Spleen (tissue), 11 donors: ENCODE results near the gene BOLL. TPM values are rescaled to one million over a fixed set of nuclear protein-coding genes. Genes with fewer than 3 reads are reported as not detected.

Experiments
- DNase-seq: peaks from one replicate; pipeline ENCODE4 v3.0.0-alpha.2; 2020
- H3K27ac ChIP-seq, 8 donors: fragments of 200-600 bp; sonication (generic) in 7 of 8; 1 replicate in 4 of 8; 2 replicates in 4 of 8; pipeline versions ENCODE4 v1.5.0 to v1.8.0; 2016 to 2021; ENCODE audit warnings: inconsistent platforms in 4 of 8, mild to moderate bottlenecking in 4 of 8, moderate library complexity in 1 of 8
- H3K27me3 ChIP-seq, 7 donors: fragments of 200-600 bp; sonication (generic) in 6 of 7; replicated peaks in 1 of 7; 1 replicate in 4 of 7; 2 replicates in 3 of 7; pipeline versions ENCODE4 v1.5.0 to v1.8.0; 2016 to 2021; ENCODE audit warnings: inconsistent platforms in 3 of 7, mild to moderate bottlenecking in 1 of 7
- H3K36me3 ChIP-seq, 6 donors: fragments of 200-600 bp; sonication (generic) in 5 of 6; 1 replicate in 4 of 6; 2 replicates in 2 of 6; pipeline versions ENCODE4 v1.5.0 to v1.8.0; 2016 to 2021; ENCODE audit warnings: inconsistent platforms in 2 of 6
- H3K4me1 ChIP-seq, 6 donors: fragments of 200-600 bp; sonication (generic) in 5 of 6; 1 replicate in 3 of 6; 2 replicates in 3 of 6; pipeline versions ENCODE4 v1.5.0 to v1.8.0; 2016 to 2021; ENCODE audit warnings: inconsistent platforms in 3 of 6
- H3K4me3 ChIP-seq, 8 donors: fragments of 200-600 bp; sonication (generic) in 7 of 8; 1 replicate in 4 of 8; 2 replicates in 4 of 8; pipeline versions ENCODE4 v1.5.0 to v1.8.0; 2016 to 2021; ENCODE audit warnings: inconsistent platforms in 4 of 8, mild to moderate bottlenecking in 4 of 8, moderate library complexity in 2 of 8
- H3K9me3 ChIP-seq, 8 donors: fragments of 200-600 bp; sonication (generic) in 7 of 8; 1 replicate in 4 of 8; 2 replicates in 4 of 8; pipeline versions ENCODE4 v1.5.0 to v1.8.0; 2016 to 2021; ENCODE audit warnings: inconsistent platforms in 4 of 8
- POLR2A ChIP-seq, 3 donors: fragments of 450-650 bp; IDR thresholded peaks; one replicate each; pipeline ENCODE4 v1.5.1; 2017; ENCODE audit warnings: antibody characterized with exemption in 3 of 3, mild to moderate bottlenecking in 1 of 3
- POLR2AphosphoS5 ChIP-seq, 3 donors: sonication (generic); formaldehyde crosslinking; IDR thresholded peaks; one replicate each; pipeline ENCODE4 v1.5.1; 2017; ENCODE audit warnings: antibody characterized with exemption in 3 of 3
- WGBS, 5 donors: extraction: QIAGEN DNeasy Blood & Tissue Kit in 3 of 5; methylation state at CpG; one replicate each; pipeline versions ENCODE4 v1.1.5 to v1.1.7; 2013 to 2018; 5-methylcytosine and 5-hydroxymethylcytosine counted together
- intact Hi-C: fragments of 100-400 bp; cut with DNase I; formaldehyde crosslinking; loops from one replicate; pipeline ENCODE4 v1.15.0; 2023; ENCODE audit warnings: low total_unique reads
- polyA plus RNA-seq, 3 donors: library from polyadenylated mRNA; stranded (reverse); fragments of 200-250 nt; gene quantifications; one replicate each; pipeline ENCODE4 v1.2.1, GENCODE V29; 2013
- total RNA-seq, 7 donors: library from RNA; depleted of rRNA in 3 of 7; stranded (reverse); fragments of >200 nt in 3 of 7; fragmentation: NEBNext Ultra II Directional in 4 of 7; extraction: Animal tissue kit (Norgen Biotek cat#: 25700) in 4 of 7; gene quantifications; one replicate each; pipeline versions ENCODE4 v1.1.0 to v1.2.1, GENCODE V29; 2016 to 2021
- TF ChIP-seq, protein P1 (sequence below), 11 experiments: fragments of 200-600 bp in 7 of 11; fragments of 450-650 bp in 4 of 11; sonication (generic) in 4 of 11; IDR thresholded peaks in 8 of 11; conservative IDR thresholded peaks in 3 of 11; 1 replicate in 7 of 11; 2 replicates in 4 of 11; pipeline versions ENCODE4 v1.4.0 to v1.8.0; 2016 to 2021; ENCODE audit warnings: antibody characterized with exemption in 11 of 11, inconsistent platforms in 4 of 11, mild to moderate bottlenecking in 1 of 11
- donor health status: healthy with polysubstance abuse.
- donor health status: DM: no; HTN: no; CAD: no; lungs with moderate emphysema.
- donor health status: DM: no; HTN: no; CAD: no.
- donor health status: Bipolar disorder and iron deficiency.
- donor health status: healthy.
- donor health status: DM: no; HTN: no; CAD: no.
- donor health status: DM: yes; HTN: yes; CAD: no.

Gene BOLL
- total and polyA plus RNA-seq, 10 donors = not detected

- H3K27me3 ChIP-seq = no peaks in the 10 kb centered on the region
- no peaks in the 10 kb centered on the region for H3K36me3 ChIP-seq
- TF ChIP-seq, protein P1, sequence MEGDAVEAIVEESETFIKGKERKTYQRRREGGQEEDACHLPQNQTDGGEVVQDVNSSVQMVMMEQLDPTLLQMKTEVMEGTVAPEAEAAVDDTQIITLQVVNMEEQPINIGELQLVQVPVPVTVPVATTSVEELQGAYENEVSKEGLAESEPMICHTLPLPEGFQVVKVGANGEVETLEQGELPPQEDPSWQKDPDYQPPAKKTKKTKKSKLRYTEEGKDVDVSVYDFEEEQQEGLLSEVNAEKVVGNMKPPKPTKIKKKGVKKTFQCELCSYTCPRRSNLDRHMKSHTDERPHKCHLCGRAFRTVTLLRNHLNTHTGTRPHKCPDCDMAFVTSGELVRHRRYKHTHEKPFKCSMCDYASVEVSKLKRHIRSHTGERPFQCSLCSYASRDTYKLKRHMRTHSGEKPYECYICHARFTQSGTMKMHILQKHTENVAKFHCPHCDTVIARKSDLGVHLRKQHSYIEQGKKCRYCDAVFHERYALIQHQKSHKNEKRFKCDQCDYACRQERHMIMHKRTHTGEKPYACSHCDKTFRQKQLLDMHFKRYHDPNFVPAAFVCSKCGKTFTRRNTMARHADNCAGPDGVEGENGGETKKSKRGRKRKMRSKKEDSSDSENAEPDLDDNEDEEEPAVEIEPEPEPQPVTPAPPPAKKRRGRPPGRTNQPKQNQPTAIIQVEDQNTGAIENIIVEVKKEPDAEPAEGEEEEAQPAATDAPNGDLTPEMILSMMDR (IDR thresholded peaks at IDR 0.05 in 8 of 11, conservative IDR thresholded peaks at IDR 0.05 in 3 of 11) = no peak
- TF ChIP-seq POLR2A (IDR thresholded peaks at IDR 0.05) (no peak), POLR2AphosphoS5 (IDR thresholded peaks at IDR 0.05) (no peak)
- H3K4me3 ChIP-seq = no peak overlapping the region
- no peak for DNase-seq
- no peaks in the 10 kb centered on the region for H3K4me1 ChIP-seq
- H3K27ac ChIP-seq = no peak overlapping the region
- intact Hi-C loops = no loop called here
- H3K9me3 ChIP-seq = no peaks in the 10 kb centered on the region
Measured at GRCh38 chr2:197727011-197727410, 58.1 kb downstream of the BOLL start.

- no peaks in the 10 kb centered on the region for H3K27me3 ChIP-seq
- TF ChIP-seq POLR2A (IDR thresholded peaks at IDR 0.05) (no peak), POLR2AphosphoS5 (IDR thresholded peaks at IDR 0.05) (no peak)
- TF ChIP-seq, protein P1 (IDR thresholded peaks at IDR 0.05 in 8 of 11, conservative IDR thresholded peaks at IDR 0.05 in 3 of 11) = no peak
- peaks cover 0 to 5% (median 0%) of the 10 kb centered on the region in 6 donors for H3K36me3 ChIP-seq
- intact Hi-C loops = no loop called here
- H3K4me1 ChIP-seq = peaks cover 0 to 3% (median 0%) of the 10 kb centered on the region in 6 donors
- H3K4me3 ChIP-seq = no peak overlapping the region
- DNase-seq = no peak
- H3K9me3 ChIP-seq = no peaks in the 10 kb centered on the region
- no peak overlapping the region for H3K27ac ChIP-seq
- 94 to 99% (median 97%) methylated on average over 2 of the region's 2 CpGs for WGBS, 5 donors
Measured at GRCh38 chr2:197717863-197718262, 67.3 kb downstream of the BOLL start.

- Histone ChIP-seq H3K4me1 (peaks cover 4 to 33% (median 23%) of the 10 kb centered on the region in 6 donors), H3K4me3 (no peak overlapping the region), H3K27ac (no peak overlapping the region), H3K9me3 (no peaks in the 10 kb centered on the region), H3K36me3 (peaks cover 0 to 29% (median 0%) of the 10 kb centered on the region in 6 donors), H3K27me3 (no peaks in the 10 kb centered on the region)
- no peak for DNase-seq
- intact Hi-C loops = no loop called here
- 90 to 97% (median 95%) methylated on average over 3 of the region's 3 CpGs for WGBS, 5 donors
- TF ChIP-seq POLR2A (IDR thresholded peaks at IDR 0.05) = no peak
Measured at GRCh38 chr2:197713271-197713670, 71.8 kb downstream of the BOLL start.

- intact Hi-C loops = no loop called here
- TF ChIP-seq, protein P1 (IDR thresholded peaks at IDR 0.05 in 8 of 11, conservative IDR thresholded peaks at IDR 0.05 in 3 of 11) = no peak
- no peak for TF ChIP-seq POLR2A (IDR thresholded peaks at IDR 0.05)
- no peak for TF ChIP-seq POLR2AphosphoS5 (IDR thresholded peaks at IDR 0.05)
- no peak for DNase-seq
- Histone ChIP-seq H3K36me3 (peaks cover 0 to 29% (median 0%) of the 10 kb centered on the region in 6 donors), H3K9me3 (no peaks in the 10 kb centered on the region), H3K4me3 (no peak overlapping the region), H3K27ac (no peak overlapping the region), H3K27me3 (no peaks in the 10 kb centered on the region), H3K4me1 (peaks cover 21 to 50% (median 40%) of the 10 kb centered on the region in 6 donors)
Measured at GRCh38 chr2:197711578-197711977, 73.5 kb downstream of the BOLL start.
